Right forelimb (tissue), 1 donor: ENCODE data around the gene ZNF320.
"Not testable (repeated sequence)": the region's sequence is repeated elsewhere in the genome, so short reads cannot be mapped to it uniquely, and the experiment has no call there.

Source experiments
- DNase-seq: peaks from one replicate; pipeline ENCODE4 v3.0.0-alpha.2; 2018

Gene ZNF320

GRCh38 chr19:52897138-52897935 lies at the start of gene ZNF320:
ZNF320 (minus strand) TSS chr19:52897635; CDS start chr19:52890255, 7,380 bp downstream.
- peak; percentile 98 for DNase-seq

- peak; percentile 46 for DNase-seq
Measured at GRCh38 chr19:52946322-52947310, 49.2 kb upstream of the ZNF320 start.

GRCh38 chr19:52945652-52946321 lies 48.4 kb upstream of the ZNF320 start:
- DNase-seq, result no peak

- DNase-seq, result not testable (repeated sequence)
Measured at GRCh38 chr19:52944703-52945493, 47.5 kb upstream of the ZNF320 start.

- DNase-seq, result no peak
Measured at GRCh38 chr19:52943884-52944643, 46.6 kb upstream of the ZNF320 start.

GRCh38 chr19:52943134-52943883 lies 45.9 kb upstream of the ZNF320 start:
- no peak for DNase-seq

GRCh38 chr19:52942386-52943133 lies 45.1 kb upstream of the ZNF320 start:
- DNase-seq, result peak; percentile 95

- peak; percentile 60 for DNase-seq
Measured at GRCh38 chr19:52941941-52942385, 44.5 kb upstream of the ZNF320 start.

- DNase-seq, result not testable (repeated sequence)
Measured at GRCh38 chr19:52941523-52941922, 44.1 kb upstream of the ZNF320 start.

GRCh38 chr19:52940905-52941304 lies 43.5 kb upstream of the ZNF320 start:
- not testable (repeated sequence) for DNase-seq

- DNase-seq, result no peak
Measured at GRCh38 chr19:52938761-52939160, 41.3 kb upstream of the ZNF320 start.

GRCh38 chr19:52936954-52937325 lies 39.5 kb upstream of the ZNF320 start:
- no peak for DNase-seq

GRCh38 chr19:52936151-52936953 lies 38.9 kb upstream of the ZNF320 start:
- DNase-seq, result no peak

- no peak for DNase-seq
Measured at GRCh38 chr19:52935434-52935833, 38.0 kb upstream of the ZNF320 start.

- DNase-seq, result not testable (repeated sequence)
Measured at GRCh38 chr19:52924641-52925040, 27.2 kb upstream of the ZNF320 start.

- no peak for DNase-seq
Measured at GRCh38 chr19:52923778-52924593, 26.6 kb upstream of the ZNF320 start.

- DNase-seq, result peak; percentile 93
Measured at GRCh38 chr19:52922841-52923777, 25.7 kb upstream of the ZNF320 start, which contains the start of gene ZNF888. ZNF888 (minus strand) TSS chr19:52923428; CDS start chr19:52917873, 5,555 bp downstream.
